NK-92 (cell line): ENCODE results near the gene GLI3.

ENCODE experiments used
- DNase-seq: peaks from one replicate; lab custom pipeline; 2025; ENCODE audit not compliant: unreplicated experiment; lab: John Stamatoyannopoulos, UW

The GLI3 gene

DNA sequence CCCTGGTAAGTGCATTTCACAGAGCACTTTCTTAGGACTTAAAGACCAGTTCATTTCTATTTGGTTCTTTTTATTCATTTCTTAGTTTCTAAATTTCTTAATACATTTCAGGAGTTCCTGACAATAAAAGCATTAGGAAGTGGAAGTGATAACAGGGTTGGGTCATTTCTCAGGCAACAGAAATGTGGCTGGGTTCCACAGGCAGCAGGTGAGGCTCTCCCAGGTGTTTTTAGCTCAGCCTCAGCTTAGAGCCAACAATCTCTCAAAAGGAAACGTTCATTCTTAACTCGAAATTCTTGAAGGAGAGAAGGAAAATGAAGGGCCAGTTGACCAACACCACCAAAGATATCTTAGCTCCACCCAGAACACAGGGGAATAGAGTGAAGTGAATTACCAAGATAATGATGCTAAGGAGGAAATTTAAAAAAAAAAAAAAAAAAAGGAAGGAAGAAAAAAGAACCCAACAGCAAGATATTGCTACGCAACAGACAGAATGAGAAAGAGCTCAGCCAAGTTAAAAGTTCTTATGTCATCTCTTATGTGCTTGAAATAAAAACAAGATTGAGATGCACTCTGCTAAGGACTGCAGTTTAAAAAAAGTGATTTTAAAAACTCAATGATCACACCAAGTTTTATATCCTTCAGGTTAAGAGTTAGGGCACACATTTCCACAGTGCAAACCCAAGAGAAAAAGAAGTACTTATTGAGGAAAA is 230.1 kb downstream of the GLI3 start:
- DNase-seq: no peak

DNA sequence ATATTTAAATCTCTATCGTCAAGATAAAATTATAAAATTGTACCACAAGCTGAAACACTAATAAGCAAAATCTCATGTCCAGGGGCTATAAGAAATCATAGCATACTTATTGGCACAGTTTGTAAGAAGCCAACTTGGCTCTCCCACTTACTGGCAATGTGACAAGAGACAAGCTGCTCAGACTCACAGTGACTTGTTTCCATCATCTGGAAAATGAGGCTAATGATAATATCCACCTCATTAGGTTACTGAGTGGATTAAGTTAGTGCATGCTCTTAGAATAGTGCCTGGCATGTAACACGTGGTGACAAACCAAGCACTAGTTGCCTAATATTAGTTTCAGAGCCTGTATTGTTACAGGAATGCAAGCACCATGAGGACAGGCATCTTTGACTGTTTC is 234.4 kb downstream of the GLI3 start:
- no peak for DNase-seq

DNA sequence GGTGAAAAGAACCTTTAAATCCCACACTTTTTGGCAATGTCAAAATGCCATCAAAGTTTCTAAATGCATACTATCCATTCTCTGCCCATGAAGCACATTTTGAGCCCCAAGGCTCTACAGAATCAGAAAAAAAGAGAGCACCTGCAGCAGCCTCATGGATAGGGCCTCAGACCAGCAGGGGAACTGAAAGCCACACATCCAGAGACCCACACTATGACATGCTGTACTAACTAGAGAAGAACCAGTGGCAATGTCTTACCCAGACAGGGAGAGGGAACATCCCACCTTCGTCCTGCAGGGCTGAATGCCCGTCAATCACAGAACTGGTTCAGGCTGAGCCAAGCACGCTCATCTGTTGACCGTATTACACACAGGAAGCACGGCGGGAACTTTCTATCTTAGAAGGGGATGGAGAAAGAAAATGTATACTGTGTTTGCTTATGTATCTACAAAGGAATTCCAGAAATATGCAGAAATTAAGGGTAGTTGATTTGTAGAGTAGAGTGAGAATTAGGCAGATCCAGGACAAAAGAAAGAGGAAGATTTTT is 237.2 kb downstream of the GLI3 start:
- DNase-seq: no peak

GRCh38 chr7:41998041-41998440 is 239.0 kb downstream of the GLI3 start:
- no peak for DNase-seq

DNA sequence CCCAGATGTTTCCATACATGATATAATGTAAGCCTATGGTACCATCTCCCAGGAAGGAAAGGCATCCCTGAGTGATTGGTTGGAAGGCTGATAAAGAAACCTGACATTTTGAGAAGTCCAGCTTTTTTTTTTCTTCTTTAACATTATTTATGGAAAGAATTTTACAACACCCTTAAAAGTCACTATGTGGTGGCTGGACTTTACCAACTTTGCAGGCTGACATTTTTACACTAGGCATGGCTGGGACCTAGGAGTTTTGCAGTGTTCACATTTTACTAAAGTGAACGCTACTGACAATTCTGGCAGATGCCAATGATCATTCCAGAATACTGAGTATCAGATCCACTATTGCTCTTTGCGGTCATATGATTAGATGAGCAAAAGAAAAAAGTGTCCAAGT is 239.9 kb downstream of the GLI3 start:
- no peak for DNase-seq

DNA sequence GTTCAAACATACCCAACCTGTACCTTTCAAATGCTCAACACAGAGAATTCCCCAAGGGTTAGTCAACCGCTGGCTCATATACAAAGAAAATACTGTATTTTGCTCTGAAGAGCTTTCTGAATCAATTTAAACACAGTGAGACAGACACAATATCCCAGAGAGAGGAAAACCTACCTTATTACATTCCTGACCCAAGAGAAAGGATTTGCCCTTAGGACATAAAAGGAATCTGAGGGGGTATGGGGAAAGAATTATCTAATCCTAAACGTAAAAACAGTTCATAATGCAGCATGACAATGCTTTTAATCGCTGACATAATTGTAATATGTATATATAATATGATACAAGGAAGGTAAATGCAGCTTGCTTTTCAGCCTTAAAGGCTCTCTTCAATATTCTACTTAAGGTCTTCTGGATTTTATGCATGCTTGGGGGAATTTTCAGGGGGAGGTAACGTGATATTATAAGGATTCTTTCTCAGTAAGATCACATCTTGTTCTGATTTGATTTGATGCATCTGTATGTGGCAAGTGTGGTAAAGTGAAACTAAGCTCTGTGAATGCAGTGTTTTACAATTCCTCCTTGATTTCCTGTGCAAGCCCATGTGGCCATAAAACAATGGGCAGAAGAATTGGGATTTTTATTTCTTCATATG is 240.5 kb downstream of the GLI3 start:
- no peak for DNase-seq

GRCh38 chr7:41995632-41996271 is 241.3 kb downstream of the GLI3 start:
- DNase-seq: no peak

DNA sequence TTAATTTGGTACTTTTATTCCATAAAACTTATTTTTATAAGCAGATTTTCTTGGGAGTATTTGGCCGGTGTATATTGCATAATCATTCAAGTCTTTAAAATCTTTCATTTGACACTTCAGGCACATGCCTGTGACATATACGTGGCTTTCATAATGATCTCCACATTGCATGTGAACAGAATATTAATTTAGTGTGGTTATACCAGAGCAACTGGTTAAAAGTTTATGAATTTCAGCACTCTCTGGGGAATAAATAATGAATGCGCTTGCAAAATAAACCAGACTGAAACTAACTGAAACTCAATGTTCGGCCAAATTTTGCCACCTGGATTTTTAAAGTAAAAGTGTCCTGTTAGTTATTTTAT is 242.3 kb downstream of the GLI3 start:
- DNase-seq: no peak

DNA sequence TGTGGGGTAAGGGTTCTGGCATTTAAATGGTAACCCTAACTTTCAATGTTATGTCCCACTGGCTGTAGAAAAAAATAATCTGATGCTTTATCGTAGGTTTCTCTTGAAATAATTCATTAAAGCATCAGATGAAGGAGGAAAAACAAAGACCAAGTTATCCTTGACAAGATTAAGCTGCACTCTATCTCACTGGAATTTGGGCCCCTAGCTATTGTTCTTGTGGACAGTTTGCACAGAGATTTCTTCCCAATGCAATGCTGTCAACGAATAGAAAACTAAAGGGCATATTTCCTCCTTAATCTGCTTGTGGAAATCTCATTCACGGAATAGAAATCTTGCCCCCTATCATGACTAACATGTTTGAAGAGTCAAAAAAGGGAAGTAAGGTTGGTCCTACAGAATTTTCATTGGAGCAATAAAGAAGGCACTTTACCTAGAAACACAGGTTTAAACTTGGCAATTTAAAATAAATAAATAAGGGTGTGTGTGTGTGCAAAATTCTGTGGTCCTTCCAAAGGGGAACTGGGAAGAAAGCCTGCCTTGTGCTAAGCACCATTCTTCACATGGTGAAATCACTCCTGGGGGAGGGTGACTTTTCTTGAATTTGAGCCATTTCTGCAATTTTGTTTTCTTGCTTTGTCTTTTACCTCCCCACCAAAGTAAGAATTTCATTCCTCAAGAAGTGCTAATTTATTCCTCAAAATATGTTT is 242.8 kb downstream of the GLI3 start:
- no peak for DNase-seq

GRCh38 chr7:41992881-41993867 is 243.8 kb downstream of the GLI3 start:
- no peak for DNase-seq

DNA sequence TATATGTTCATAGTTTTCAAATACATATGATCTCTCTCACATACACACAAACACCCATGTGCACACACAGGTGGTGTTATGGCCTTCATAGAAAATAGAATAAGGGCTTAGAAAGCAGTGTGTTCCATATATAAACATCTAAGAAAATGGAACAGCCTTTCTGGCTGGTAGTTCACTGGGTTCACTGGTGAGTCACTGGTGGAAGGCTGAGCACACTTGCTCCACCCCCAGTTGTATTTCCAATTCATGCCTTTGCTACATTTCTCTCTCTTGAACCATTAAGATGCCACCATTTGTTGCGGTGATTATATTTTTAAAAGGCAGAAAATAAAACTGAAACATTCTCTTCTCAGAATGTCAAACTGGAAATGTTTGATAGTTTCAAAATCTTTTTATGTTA is 252.1 kb downstream of the GLI3 start:
- DNase-seq: no peak

DNA sequence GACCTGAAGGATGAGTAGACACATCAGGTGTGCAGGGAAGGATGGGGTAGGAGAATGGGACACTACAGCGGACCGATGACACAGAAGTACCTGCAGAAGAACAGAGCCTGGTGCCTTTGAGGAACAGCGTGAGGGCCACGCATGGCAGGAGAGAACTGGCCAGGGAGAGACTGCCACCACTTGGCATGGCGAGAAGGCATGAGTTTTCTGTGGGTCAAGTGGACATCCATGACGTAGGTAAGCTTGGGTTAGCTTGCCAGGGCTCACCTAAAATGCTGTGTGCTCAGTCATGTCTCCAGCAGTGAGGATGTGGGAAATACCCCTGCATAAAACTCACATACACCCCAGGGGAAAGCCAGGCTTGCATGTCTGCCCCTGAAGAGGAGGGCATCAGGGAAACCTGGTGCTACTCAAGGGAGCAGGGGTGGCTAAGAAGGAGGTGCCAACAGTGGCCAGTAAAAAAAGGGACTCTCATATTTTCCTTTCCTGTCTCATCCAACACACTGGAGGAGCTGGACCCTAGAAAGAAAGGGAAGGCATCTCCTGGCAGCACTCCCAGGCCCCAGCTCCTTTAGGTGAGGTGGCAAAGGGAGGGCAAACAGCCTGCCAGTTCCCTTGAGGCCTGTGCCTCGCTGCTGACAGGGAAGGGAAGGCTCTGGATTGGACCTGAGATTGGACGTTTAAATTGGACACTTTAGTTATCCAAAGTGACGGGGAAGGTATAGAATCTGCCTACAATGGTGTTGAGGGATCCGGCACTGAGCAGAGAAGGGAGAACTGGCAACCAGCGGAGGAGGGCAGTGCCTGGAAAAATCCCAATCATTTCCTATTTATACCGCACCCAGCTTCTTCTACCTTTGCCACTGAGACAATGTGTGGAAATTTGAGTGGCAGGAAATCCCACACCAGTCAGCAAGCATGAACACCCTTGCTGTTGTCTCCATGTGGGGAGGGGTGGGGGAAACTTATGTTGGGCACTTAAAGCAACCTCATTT is 255.7 kb downstream of the GLI3 start:
- DNase-seq: no peak

DNA sequence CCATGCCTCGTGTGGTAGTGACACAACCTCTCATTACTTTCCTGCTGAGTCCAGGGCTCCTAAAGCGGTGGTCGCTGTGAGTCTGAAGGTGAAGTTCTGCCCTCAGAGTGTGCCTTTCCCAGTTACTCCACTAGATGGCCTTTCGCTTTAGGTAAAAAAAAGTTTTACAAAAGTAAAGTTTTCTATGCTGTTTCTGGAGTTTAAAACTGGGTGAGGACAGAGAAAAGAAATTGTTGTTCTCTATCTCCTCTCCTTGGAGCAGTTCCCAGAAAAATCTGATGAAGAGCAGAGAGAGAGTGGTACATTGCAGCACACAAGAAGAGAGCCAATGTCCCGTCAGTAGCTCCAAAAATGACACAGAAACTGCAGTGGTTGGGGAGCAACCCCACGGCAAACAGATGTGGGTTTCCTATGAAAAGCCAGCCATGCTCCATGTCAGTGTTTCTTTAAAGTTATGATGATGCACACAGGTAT is 257.1 kb downstream of the GLI3 start:
- DNase-seq: no peak

DNA sequence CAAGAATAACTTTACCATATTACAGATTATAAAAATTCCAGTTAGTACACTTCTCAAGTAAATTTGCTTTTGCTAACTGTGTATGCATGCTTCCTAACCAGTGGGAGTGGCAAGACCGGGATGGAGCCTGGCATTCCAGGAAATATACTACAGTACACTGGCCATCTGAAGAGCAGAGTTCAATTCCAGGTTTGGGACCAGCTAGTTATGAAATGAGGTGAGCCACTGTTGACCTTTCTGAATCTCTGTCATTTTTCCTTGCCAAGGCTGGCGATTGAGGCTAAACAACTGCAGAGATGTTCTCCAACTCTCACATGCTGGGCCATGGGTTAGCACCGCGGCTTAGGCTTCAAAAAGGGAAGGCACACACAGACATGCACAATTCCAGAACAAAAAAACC is 258.2 kb downstream of the GLI3 start:
- DNase-seq: no peak

DNA sequence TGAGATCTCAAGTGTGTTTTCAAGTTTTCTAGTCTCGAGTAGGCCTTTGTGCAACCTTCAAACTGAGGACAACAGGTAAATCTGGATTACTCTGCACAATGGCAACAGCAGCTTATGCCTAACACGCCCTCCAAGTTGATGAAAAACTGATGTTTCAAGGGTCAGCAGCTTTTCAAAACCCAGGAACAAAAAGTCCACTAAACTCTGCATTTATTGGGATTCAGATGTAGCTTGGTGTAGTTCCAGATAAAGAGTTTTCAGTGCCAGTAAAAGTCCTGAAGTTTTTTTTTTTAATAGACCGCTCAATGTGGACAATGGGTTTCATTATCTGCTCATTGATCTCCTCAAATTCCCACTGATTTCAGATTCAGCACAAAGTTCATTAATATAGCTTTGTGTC is 259.3 kb downstream of the GLI3 start:
- no peak for DNase-seq

GRCh38 chr7:41977151-41977651 is 259.8 kb downstream of the GLI3 start:
- no peak for DNase-seq

DNA sequence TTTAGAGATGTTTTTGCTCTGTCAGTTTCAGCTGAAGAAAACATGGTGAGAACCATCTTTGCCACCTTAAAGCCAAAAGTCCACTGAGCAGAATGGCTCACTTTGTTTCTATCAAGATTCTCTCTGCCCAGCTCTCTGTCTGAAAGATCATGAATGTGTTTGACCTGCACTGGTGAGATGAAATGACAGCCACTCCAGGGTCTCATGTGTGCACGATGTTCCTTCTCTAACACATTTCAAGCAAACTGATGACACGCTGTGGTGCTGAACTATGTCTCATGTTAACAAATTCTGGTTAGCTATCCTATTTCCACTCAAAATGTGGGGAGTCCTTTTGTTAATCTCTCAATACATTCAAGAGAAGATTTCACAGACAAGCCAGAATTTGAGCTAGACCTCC is 260.6 kb downstream of the GLI3 start:
- no peak for DNase-seq

- no peak for DNase-seq
Measured at GRCh38 chr7:41975849-41976248, 261.2 kb downstream of the GLI3 start.
